Measurements from ENCODE around the gene ARL5C. TPM values are rescaled to one million over a fixed set of nuclear protein-coding genes. Genes with fewer than 3 reads are reported as not detected.

ARL5C gene
- total and polyA plus RNA-seq, 12 donors, result not detected

DNA sequence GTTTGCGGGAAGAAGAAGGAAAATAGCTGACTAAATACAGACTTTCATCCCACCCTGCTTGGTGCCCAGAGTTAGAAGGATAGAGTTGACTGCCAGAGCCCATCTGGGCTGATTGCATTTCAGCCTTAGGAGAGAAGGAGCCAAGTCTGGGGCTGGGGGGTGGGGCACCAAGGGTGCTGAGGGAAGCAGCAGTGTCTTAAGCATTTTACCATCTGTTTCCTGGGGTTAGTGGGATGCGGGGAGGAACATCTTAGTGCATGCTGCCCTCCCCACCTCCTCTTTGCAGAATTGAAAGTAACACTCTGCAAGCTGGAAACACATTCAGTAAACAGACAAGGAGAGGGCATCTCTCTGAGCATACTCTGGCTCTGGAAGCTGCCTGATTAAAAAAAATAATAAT is 1.5 kb upstream of the ARL5C start:
- Histone ChIP-seq H3K9me3 (peaks cover 0 to 4% (median 0%) of the 10 kb centered on the region in 11 donors), H3K36me3 (no peaks in the 10 kb centered on the region), H3K27me3 (peaks cover 0 to 8% (median 0%) of the 10 kb centered on the region in 7 donors), H3K27ac (peak overlapping the region in 4 of 10 donors; percentile 10 to 63 (median 24)), H3K4me3 (no peak overlapping the region), H3K4me1 (peaks cover 0 to 46% (median 38%) of the 10 kb centered on the region in 9 donors)
- intact Hi-C loops (cut with DNase I), result loop anchor here in 4 of 10 donors (10.0 kb wide), 2 partner anchors 67 to 77 kb away; no protein-coding TSS in a partner anchor
- DNase-seq (peak; percentile 40 to 51), ATAC-seq (peak in 7 of 8 donors; percentile 16 to 66 (median 53))
- TF ChIP-seq, protein P1, sequence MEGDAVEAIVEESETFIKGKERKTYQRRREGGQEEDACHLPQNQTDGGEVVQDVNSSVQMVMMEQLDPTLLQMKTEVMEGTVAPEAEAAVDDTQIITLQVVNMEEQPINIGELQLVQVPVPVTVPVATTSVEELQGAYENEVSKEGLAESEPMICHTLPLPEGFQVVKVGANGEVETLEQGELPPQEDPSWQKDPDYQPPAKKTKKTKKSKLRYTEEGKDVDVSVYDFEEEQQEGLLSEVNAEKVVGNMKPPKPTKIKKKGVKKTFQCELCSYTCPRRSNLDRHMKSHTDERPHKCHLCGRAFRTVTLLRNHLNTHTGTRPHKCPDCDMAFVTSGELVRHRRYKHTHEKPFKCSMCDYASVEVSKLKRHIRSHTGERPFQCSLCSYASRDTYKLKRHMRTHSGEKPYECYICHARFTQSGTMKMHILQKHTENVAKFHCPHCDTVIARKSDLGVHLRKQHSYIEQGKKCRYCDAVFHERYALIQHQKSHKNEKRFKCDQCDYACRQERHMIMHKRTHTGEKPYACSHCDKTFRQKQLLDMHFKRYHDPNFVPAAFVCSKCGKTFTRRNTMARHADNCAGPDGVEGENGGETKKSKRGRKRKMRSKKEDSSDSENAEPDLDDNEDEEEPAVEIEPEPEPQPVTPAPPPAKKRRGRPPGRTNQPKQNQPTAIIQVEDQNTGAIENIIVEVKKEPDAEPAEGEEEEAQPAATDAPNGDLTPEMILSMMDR (IDR thresholded peaks at IDR 0.05), result no peak
- WGBS, 2 donors, result 28 to 34% methylated on average over 2 of the region's 2 CpGs

DNA sequence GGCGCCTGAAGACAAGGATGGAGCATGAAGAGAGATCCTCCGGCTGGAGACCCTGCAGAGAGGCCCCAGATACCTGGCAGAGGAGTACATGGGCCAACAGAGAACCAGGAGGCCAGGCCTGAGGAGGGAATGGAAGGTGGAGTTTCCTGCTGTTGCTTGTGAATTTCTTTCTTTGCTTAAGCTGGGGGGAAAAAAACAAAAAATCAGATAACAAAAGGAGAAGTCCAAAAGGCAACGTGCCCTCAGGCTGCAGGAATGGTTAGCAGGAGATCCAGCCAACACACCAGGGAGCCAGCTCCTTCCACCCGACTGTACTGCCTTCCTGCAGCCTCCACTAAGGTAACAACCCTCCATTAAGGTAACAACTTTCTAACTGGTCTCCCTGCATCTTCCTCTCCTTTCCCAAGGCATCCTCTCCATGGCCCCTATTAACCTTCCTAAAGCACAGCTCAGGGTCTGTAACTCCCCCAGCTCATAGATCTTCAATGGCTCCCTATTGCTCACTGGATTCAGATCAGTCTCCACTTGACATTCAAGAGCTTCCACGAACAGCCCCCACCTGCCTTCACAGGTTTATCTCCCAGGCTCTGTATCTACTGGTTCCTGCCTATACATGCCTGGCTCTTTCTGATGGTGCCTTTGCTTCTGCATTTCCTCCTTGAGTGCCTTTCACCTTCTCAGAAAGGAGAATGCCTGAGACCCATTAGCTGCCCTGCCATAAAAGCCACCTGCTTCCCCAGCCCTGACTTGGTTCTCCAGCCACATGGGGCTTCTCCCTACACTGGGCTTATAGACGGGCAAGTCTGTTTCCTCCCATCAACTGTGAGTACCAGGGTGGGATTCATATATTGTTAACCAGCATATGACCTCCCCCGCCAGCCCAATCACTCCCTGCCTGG is 725 bp upstream of the ARL5C start:
- ATAC-seq, result no peak
- DNase-seq, result no peak
- Histone ChIP-seq H3K4me1 (peaks cover 0 to 46% (median 38%) of the 10 kb centered on the region in 9 donors), H3K4me3 (peak overlapping the region in 1 of 10 donors; percentile 58), H3K27me3 (peaks cover 0 to 8% (median 0%) of the 10 kb centered on the region in 7 donors), H3K27ac (peak overlapping the region in 5 of 10 donors; percentile 10 to 63 (median 18)), H3K36me3 (no peaks in the 10 kb centered on the region), H3K9me3 (peaks cover 0 to 4% (median 0%) of the 10 kb centered on the region in 11 donors)
- TF ChIP-seq, protein P1 (IDR thresholded peaks at IDR 0.05), result no peak
- intact Hi-C loops (cut with DNase I), result loop anchor here in 4 of 10 donors (10.0 kb wide), 2 partner anchors 68 to 78 kb away; no protein-coding TSS in a partner anchor
- WGBS, 2 donors, result 58% methylated on average over 7 of the region's 7 CpGs

DNA sequence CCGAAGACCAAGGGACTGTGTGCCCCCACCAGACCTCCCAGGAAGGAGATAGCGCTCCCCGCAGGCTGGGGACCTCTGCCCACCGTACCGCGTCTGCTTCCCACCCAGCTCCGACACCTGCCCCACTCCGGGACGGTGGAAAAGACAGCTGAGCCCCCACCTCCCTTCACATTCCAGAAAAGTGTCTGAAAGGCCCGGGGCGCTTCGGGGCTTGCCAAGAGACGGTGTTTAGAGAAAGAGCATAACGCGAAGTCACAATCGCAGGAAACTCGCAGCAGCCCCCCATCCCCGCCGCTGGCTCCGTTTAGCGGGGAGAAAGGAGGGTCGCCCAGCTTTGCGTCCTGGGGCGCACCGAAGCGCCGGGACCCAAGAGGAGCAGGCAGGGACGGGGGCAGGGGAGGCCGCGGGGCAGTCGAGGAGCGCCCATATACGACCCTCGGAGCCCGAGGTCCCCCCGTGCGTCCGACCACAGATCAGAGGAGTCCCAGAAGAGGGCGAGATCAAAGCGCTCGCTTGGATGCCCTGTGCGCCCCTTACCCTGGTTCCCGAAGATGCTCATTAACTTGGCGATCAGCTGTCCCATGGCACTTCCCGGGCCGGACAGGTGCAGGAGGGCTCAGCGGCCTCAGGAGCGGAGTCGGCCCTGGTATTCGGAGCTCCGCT is 652 bp downstream of the ARL5C start:
- H3K9me3 ChIP-seq, result peaks cover 0 to 4% (median 0%) of the 10 kb centered on the region in 11 donors
- peaks cover 0 to 8% (median 0%) of the 10 kb centered on the region in 7 donors for H3K27me3 ChIP-seq
- H3K4me1 ChIP-seq, result peaks cover 0 to 46% (median 38%) of the 10 kb centered on the region in 9 donors
- no peaks in the 10 kb centered on the region for H3K36me3 ChIP-seq
- H3K27ac ChIP-seq, result peak overlapping the region in 7 of 10 donors; percentile 5 to 63 (median 36)
- TF ChIP-seq, protein P1 (IDR thresholded peaks at IDR 0.05), result no peak
- WGBS, 2 donors, result 9 to 18% methylated on average over 51 of the region's 51 CpGs
- DNase-seq (no peak), ATAC-seq (peak in 4 of 8 donors; percentile 9 to 31 (median 20))
- peak overlapping the region; percentile 32 to 63 (median 58) for H3K4me3 ChIP-seq
- intact Hi-C loops (cut with DNase I), result loop anchor here in 4 of 10 donors (10.0 kb wide), 2 partner anchors 69 to 79 kb away; no protein-coding TSS in a partner anchor

DNA sequence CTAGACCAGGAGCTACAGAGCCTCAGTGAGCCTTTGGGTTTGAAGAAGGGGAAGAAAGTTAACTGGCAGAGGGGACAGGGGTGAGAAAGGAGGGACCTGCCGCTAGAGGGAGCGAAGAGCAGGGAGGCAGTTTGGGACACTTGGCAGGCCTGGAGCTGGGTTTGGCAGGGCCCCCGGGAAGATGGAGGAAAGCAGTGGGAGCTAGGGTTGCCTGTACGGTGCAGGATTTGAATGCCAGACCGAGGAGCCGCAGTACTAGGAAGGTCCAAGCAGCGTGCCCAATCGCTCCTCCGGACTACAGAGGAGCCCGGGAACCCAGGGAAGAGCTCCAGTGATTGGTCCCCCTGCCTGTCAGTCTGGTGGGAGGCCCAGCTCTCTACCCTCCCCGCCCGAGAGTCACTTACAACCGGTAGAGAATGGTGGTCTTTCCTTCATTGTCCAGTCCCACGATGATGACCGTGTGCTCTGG is 1.3 kb downstream of the ARL5C start:
- Histone ChIP-seq H3K9me3 (peaks cover 0 to 4% (median 0%) of the 10 kb centered on the region in 11 donors), H3K36me3 (no peaks in the 10 kb centered on the region), H3K27me3 (peaks cover 0 to 8% (median 0%) of the 10 kb centered on the region in 7 donors), H3K27ac (peak overlapping the region in 7 of 10 donors; percentile 11 to 63 (median 36)), H3K4me3 (peak overlapping the region; percentile 32 to 63 (median 58)), H3K4me1 (peaks cover 0 to 46% (median 38%) of the 10 kb centered on the region in 9 donors)
- TF ChIP-seq, protein P1 (IDR thresholded peaks at IDR 0.05), result peak; percentile 66 to 93 (median 79)
- 0% methylated on average over 15 of the region's 15 CpGs for WGBS, 2 donors
- ATAC-seq (peak; percentile 86 to 94 (median 92)), DNase-seq (peak; percentile 90 to 95)
- intact Hi-C loops (cut with DNase I), result loop anchor here in 4 of 10 donors (10.0 kb wide), 2 partner anchors 70 to 80 kb away; no protein-coding TSS in a partner anchor
